DMS114 treated with DMSO at 0.1 percent for 48 hours (cell line): Measurements from ENCODE around the gene CXCL5.

Source experiments
- DNase-seq: peaks from one replicate; lab custom pipeline; 2025; ENCODE audit not compliant: unreplicated experiment; lab: John Stamatoyannopoulos, UW

CXCL5 gene

GRCh38 chr4:73998040-73999011 is at the start of gene CXCL5:
CXCL5 (minus strand) TSS chr4:73998677; CDS start chr4:73998581, 96 bp downstream.
- DNase-seq, result no peak

- DNase-seq, result no peak
Observed at GRCh38 chr4:74047152-74047551, 48.7 kb upstream of the CXCL5 start.

- DNase-seq, result no peak
Observed at GRCh38 chr4:74045772-74046171, 47.3 kb upstream of the CXCL5 start.

- DNase-seq, result no peak
Observed at GRCh38 chr4:74045247-74045646, 46.8 kb upstream of the CXCL5 start.

GRCh38 chr4:74044677-74045076 is 46.2 kb upstream of the CXCL5 start:
- no peak for DNase-seq

- DNase-seq, result no peak
Observed at GRCh38 chr4:74042681-74043080, 44.2 kb upstream of the CXCL5 start.

- DNase-seq, result no peak
Observed at GRCh38 chr4:74041418-74041817, 42.9 kb upstream of the CXCL5 start.

GRCh38 chr4:74039315-74039763 is 40.9 kb upstream of the CXCL5 start:
- no peak for DNase-seq

- no peak for DNase-seq
Observed at GRCh38 chr4:74038425-74039314, 40.2 kb upstream of the CXCL5 start, which contains the start of gene CXCL3. CXCL3 (minus strand) TSS chr4:74038689; CDS start chr4:74038611, 78 bp downstream.

GRCh38 chr4:74038086-74038424 is 39.6 kb upstream of the CXCL5 start:
- no peak for DNase-seq

- DNase-seq, result no peak
Observed at GRCh38 chr4:74037076-74037955, 38.8 kb upstream of the CXCL5 start.

GRCh38 chr4:74033739-74034138 is 35.3 kb upstream of the CXCL5 start:
- DNase-seq, result no peak

GRCh38 chr4:74032064-74032463 is 33.6 kb upstream of the CXCL5 start:
- DNase-seq, result no peak

GRCh38 chr4:74031576-74031975 is 33.1 kb upstream of the CXCL5 start:
- DNase-seq, result no peak

- no peak for DNase-seq
Observed at GRCh38 chr4:74030285-74030684, 31.8 kb upstream of the CXCL5 start.

GRCh38 chr4:74028504-74028903 is 30.0 kb upstream of the CXCL5 start:
- DNase-seq, result no peak

GRCh38 chr4:74023709-74024108 is 25.2 kb upstream of the CXCL5 start:
- DNase-seq, result no peak

- DNase-seq, result no peak
Observed at GRCh38 chr4:74021601-74022000, 23.1 kb upstream of the CXCL5 start.

- DNase-seq, result no peak
Observed at GRCh38 chr4:74018771-74019170, 20.3 kb upstream of the CXCL5 start.

GRCh38 chr4:74018116-74018515 is 19.6 kb upstream of the CXCL5 start:
- no peak for DNase-seq

GRCh38 chr4:74016068-74016467 is 17.6 kb upstream of the CXCL5 start:
- DNase-seq, result no peak
